ENCODE data around the gene PTPRK.

Gene PTPRK

GRCh38 chr6:128216917-128217316 is 303.5 kb downstream of the PTPRK start:
- WGBS, 2 experiments, result 97 to 99% methylated on average over 5 of the region's 5 CpGs
- Histone ChIP-seq H3K27ac (ENCODE audit: insufficient read depth, low read depth, low read length, poor library complexity, severe bottlenecking) (no peak overlapping the region), H3K9me3 (ENCODE audit: control insufficient read depth, low read length) (no peaks in the 10 kb centered on the region), H3K36me3 (ENCODE audit: control insufficient read depth, insufficient read depth, low read length) (no peaks in the 10 kb centered on the region), H3K4me1 (ENCODE audit: control insufficient read depth, insufficient read depth, low read length) (no peaks in the 10 kb centered on the region), H3K4me3 (ENCODE audit: insufficient read depth, low read depth, low read length) (no peak overlapping the region), H3K27me3 (ENCODE audit: control insufficient read depth, insufficient read depth, low read length, poor library complexity, severe bottlenecking) (no peaks in the 10 kb centered on the region)

DNA sequence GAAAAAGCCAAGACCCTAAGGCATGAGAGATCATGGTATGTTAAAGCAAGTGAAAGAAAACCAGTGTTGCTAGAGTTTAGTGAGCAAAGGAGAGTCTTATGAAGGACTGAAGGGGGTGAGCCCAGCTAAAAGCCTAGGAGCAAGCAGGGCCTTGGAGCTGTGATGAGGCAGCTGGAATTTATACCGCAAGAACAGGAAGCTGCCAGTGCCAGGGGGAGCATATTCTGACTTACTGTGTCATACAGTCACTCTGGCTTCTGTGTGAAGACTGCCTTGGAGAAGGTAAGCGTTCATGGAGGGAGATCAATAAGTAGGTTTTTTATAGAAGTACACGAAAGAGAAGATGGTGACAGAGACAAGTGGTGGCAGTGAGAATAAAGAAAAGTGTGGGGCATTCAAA is 310.6 kb downstream of the PTPRK start:
- no peaks in the 10 kb centered on the region for H3K27me3 ChIP-seq (ENCODE audit: control insufficient read depth, insufficient read depth, low read length, poor library complexity, severe bottlenecking)
- no peaks in the 10 kb centered on the region for H3K4me1 ChIP-seq (ENCODE audit: control insufficient read depth, insufficient read depth, low read length)
- no peaks in the 10 kb centered on the region for H3K36me3 ChIP-seq (ENCODE audit: control insufficient read depth, insufficient read depth, low read length)
- no peak overlapping the region for H3K4me3 ChIP-seq (ENCODE audit: insufficient read depth, low read depth, low read length)
- H3K9me3 ChIP-seq (ENCODE audit: control insufficient read depth, low read length), result no peaks in the 10 kb centered on the region
- H3K27ac ChIP-seq (ENCODE audit: insufficient read depth, low read depth, low read length, poor library complexity, severe bottlenecking), result no peak overlapping the region
- WGBS, 2 experiments, result 94 to 98% methylated on average over 3 of the region's 3 CpGs

DNA sequence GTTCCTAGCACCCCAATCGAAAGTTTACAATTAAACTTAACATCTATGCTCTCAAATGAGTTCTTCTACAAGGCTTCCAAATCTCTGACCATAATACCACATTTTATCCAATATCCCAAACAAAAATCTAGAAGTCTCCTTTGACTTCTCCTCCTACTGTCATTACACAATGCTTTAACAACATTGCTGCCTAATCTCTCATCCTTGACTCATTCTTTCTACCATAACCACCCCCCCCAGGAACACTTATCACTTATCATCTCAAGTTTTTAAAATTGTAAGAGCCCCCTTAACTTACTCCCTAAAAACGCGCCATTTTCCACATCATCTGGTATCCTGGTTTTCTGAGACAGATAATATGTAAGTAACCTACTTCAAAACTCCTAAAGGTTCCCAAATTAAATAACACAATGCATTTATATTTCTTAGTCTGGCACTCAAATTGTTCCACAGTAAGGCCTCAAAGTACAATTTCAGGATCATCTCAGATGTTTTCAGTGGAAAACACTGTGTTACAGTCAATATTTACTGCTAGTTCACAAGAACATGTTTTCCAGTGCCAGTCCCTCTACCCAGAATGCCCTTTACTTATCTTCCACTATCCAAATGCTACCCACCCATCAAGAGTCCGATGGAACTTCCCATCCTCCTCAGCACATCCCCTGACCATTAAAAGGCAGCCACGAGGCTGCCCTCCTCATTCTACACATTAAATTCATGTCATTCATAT is 311.4 kb downstream of the PTPRK start:
- Histone ChIP-seq H3K4me1 (ENCODE audit: control insufficient read depth, insufficient read depth, low read length) (no peaks in the 10 kb centered on the region), H3K27ac (ENCODE audit: insufficient read depth, low read depth, low read length, poor library complexity, severe bottlenecking) (no peak overlapping the region), H3K4me3 (ENCODE audit: insufficient read depth, low read depth, low read length) (no peak overlapping the region), H3K27me3 (ENCODE audit: control insufficient read depth, insufficient read depth, low read length, poor library complexity, severe bottlenecking) (no peaks in the 10 kb centered on the region), H3K9me3 (ENCODE audit: control insufficient read depth, low read length) (no peaks in the 10 kb centered on the region), H3K36me3 (ENCODE audit: control insufficient read depth, insufficient read depth, low read length) (no peaks in the 10 kb centered on the region)
- WGBS, 2 experiments, result 73 to 77% methylated on average over 5 of the region's 5 CpGs

GRCh38 chr6:128208078-128208477 is 312.3 kb downstream of the PTPRK start:
- no peaks in the 10 kb centered on the region for H3K4me1 ChIP-seq (ENCODE audit: control insufficient read depth, insufficient read depth, low read length)
- H3K9me3 ChIP-seq (ENCODE audit: control insufficient read depth, low read length), result no peaks in the 10 kb centered on the region
- no peaks in the 10 kb centered on the region for H3K36me3 ChIP-seq (ENCODE audit: control insufficient read depth, insufficient read depth, low read length)
- no peak overlapping the region for H3K4me3 ChIP-seq (ENCODE audit: insufficient read depth, low read depth, low read length)
- H3K27ac ChIP-seq (ENCODE audit: insufficient read depth, low read depth, low read length, poor library complexity, severe bottlenecking), result no peak overlapping the region
- no peaks in the 10 kb centered on the region for H3K27me3 ChIP-seq (ENCODE audit: control insufficient read depth, insufficient read depth, low read length, poor library complexity, severe bottlenecking)

GRCh38 chr6:128206610-128207426 is 313.6 kb downstream of the PTPRK start:
- H3K4me3 ChIP-seq (ENCODE audit: insufficient read depth, low read depth, low read length), result no peak overlapping the region

DNA sequence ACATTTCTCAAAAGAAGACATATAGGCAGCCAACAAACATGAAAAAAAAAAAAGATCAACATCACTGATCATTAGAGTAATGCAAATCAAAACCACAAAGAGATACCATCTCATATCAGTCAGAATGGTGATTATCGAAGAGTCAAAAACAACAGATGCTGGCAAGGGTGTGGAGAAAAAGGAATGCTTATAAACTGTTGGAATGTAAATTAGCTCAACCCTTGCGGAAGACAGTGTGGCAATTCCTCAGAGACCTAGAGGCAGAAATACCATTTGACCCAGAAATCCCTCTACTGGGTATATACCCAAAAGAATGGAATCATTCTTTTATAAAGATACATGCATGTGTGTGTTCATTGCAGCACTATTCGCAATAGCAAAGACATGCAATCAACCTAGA is 315.8 kb downstream of the PTPRK start:
- Histone ChIP-seq H3K27me3 (ENCODE audit: control insufficient read depth, insufficient read depth, low read length, poor library complexity, severe bottlenecking) (no peaks in the 10 kb centered on the region), H3K9me3 (ENCODE audit: control insufficient read depth, low read length) (no peaks in the 10 kb centered on the region), H3K36me3 (ENCODE audit: control insufficient read depth, insufficient read depth, low read length) (no peaks in the 10 kb centered on the region), H3K4me3 (ENCODE audit: insufficient read depth, low read depth, low read length) (no peak overlapping the region), H3K27ac (ENCODE audit: insufficient read depth, low read depth, low read length, poor library complexity, severe bottlenecking) (no peak overlapping the region), H3K4me1 (ENCODE audit: control insufficient read depth, insufficient read depth, low read length) (no peaks in the 10 kb centered on the region)
- WGBS, 2 experiments, result 79 to 93% methylated on average over 2 to 3 of the region's 3 CpGs

More at GRCh38 chr6:128206610-128207426, 313.6 kb downstream of the PTPRK start:
- 93 to 95% methylated on average over 2 of the region's 2 CpGs for WGBS, 2 experiments
- Histone ChIP-seq H3K27ac (ENCODE audit: insufficient read depth, low read depth, low read length, poor library complexity, severe bottlenecking) (no peak overlapping the region), H3K4me1 (ENCODE audit: control insufficient read depth, insufficient read depth, low read length) (no peaks in the 10 kb centered on the region), H3K27me3 (ENCODE audit: control insufficient read depth, insufficient read depth, low read length, poor library complexity, severe bottlenecking) (no peaks in the 10 kb centered on the region), H3K36me3 (ENCODE audit: control insufficient read depth, insufficient read depth, low read length) (no peaks in the 10 kb centered on the region), H3K9me3 (ENCODE audit: control insufficient read depth, low read length) (no peaks in the 10 kb centered on the region)

- Histone ChIP-seq H3K9me3 (ENCODE audit: control insufficient read depth, low read length) (no peaks in the 10 kb centered on the region), H3K4me3 (ENCODE audit: insufficient read depth, low read depth, low read length) (no peak overlapping the region), H3K27ac (ENCODE audit: insufficient read depth, low read depth, low read length, poor library complexity, severe bottlenecking) (no peak overlapping the region), H3K27me3 (ENCODE audit: control insufficient read depth, insufficient read depth, low read length, poor library complexity, severe bottlenecking) (no peaks in the 10 kb centered on the region), H3K36me3 (ENCODE audit: control insufficient read depth, insufficient read depth, low read length) (no peaks in the 10 kb centered on the region), H3K4me1 (ENCODE audit: control insufficient read depth, insufficient read depth, low read length) (no peaks in the 10 kb centered on the region)
- WGBS, 2 experiments, result 94 to 95% methylated on average over 12 of the region's 12 CpGs
These were observed 318.1 kb downstream of the PTPRK start for GRCh38 chr6:128202169-128202765.

DNA sequence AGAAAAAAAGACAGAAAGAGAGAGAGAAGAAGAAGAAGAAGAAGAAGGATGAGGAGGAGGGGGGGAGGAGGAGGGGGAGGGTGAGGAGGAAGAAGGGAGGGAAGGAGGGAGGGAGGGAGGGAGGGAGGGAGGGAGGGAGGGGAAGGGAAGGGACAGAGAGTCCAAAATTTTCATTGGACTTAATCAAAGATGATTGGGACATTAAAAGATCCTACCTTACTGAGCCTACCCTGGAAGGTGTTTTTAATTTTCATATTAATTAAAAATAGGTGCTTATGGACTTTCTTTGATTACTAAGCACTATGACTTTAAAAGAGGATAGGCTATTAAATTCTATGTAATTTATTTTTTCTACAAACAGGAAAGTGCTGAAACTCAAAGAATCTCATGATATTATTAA is 319.6 kb downstream of the PTPRK start:
- no peak overlapping the region for H3K4me3 ChIP-seq (ENCODE audit: insufficient read depth, low read depth, low read length)
- H3K9me3 ChIP-seq (ENCODE audit: control insufficient read depth, low read length), result no peaks in the 10 kb centered on the region
- no peaks in the 10 kb centered on the region for H3K27me3 ChIP-seq (ENCODE audit: control insufficient read depth, insufficient read depth, low read length, poor library complexity, severe bottlenecking)
- no peaks in the 10 kb centered on the region for H3K36me3 ChIP-seq (ENCODE audit: control insufficient read depth, insufficient read depth, low read length)
- no peak overlapping the region for H3K27ac ChIP-seq (ENCODE audit: insufficient read depth, low read depth, low read length, poor library complexity, severe bottlenecking)
- H3K4me1 ChIP-seq (ENCODE audit: control insufficient read depth, insufficient read depth, low read length), result no peaks in the 10 kb centered on the region

DNA sequence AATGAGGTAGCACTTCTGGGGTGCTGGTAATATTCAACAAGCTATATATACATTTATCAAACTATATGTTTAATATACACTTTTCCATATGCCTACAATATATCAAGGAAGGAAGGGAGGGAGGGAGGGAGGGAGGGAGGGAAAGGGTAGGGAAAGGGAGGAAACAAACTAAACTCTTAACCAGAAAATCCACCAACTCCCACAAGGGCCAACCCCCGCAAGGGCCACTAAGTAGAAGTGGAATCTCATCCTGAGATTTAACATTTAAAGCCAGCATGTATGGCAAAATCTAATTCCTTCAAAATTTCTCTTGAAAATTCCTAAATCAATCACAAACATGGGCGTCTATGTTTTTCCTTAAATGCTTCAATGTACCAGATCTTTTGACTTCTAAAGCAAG is 320.9 kb downstream of the PTPRK start:
- Histone ChIP-seq H3K4me1 (ENCODE audit: control insufficient read depth, insufficient read depth, low read length) (no peaks in the 10 kb centered on the region), H3K27ac (ENCODE audit: insufficient read depth, low read depth, low read length, poor library complexity, severe bottlenecking) (no peak overlapping the region), H3K27me3 (ENCODE audit: control insufficient read depth, insufficient read depth, low read length, poor library complexity, severe bottlenecking) (no peaks in the 10 kb centered on the region), H3K36me3 (ENCODE audit: control insufficient read depth, insufficient read depth, low read length) (no peaks in the 10 kb centered on the region), H3K4me3 (ENCODE audit: insufficient read depth, low read depth, low read length) (no peak overlapping the region), H3K9me3 (ENCODE audit: control insufficient read depth, low read length) (no peaks in the 10 kb centered on the region)
- WGBS, 2 experiments, result 94 to 99% methylated on average over 2 of the region's 2 CpGs

GRCh38 chr6:128192972-128193371 is 327.4 kb downstream of the PTPRK start:
- H3K4me1 ChIP-seq (ENCODE audit: control insufficient read depth, insufficient read depth, low read length), result no peaks in the 10 kb centered on the region

More at GRCh38 chr6:128192972-128193371, 327.4 kb downstream of the PTPRK start:
- WGBS, 2 experiments, result 84% methylated on average over 2 of the region's 3 CpGs; no CpG with 5 or more reads in 1 of the 2 experiments
- Histone ChIP-seq H3K4me3 (ENCODE audit: insufficient read depth, low read depth, low read length) (no peak overlapping the region), H3K9me3 (ENCODE audit: control insufficient read depth, low read length) (no peaks in the 10 kb centered on the region), H3K36me3 (ENCODE audit: control insufficient read depth, insufficient read depth, low read length) (no peaks in the 10 kb centered on the region), H3K27me3 (ENCODE audit: control insufficient read depth, insufficient read depth, low read length, poor library complexity, severe bottlenecking) (no peaks in the 10 kb centered on the region), H3K27ac (ENCODE audit: insufficient read depth, low read depth, low read length, poor library complexity, severe bottlenecking) (no peak overlapping the region)
